Neural cell (in vitro differentiated cells): ENCODE data around the gene ZFR. TPM values are rescaled to one million over a fixed set of nuclear protein-coding genes. Genes with fewer than 3 reads are reported as not detected.

ENCODE experiments used
- H2AFZ ChIP-seq: fragments of 200-600, 300-800 bp; sonication (generic), shearing (Covaris generic); 2 replicates; pipeline ENCODE4 v1.6.0; 2014; ENCODE audit warnings: low read depth, mild to moderate bottlenecking, antibody characterized with exemption, low read length, moderate library complexity
- H3F3A ChIP-seq: fragments of 200-600 bp; shearing (Covaris generic); 2 replicates; pipeline ENCODE4 v1.6.1; 2016; ENCODE audit warnings: mild to moderate bottlenecking, moderate library complexity, mixed read lengths, antibody characterized with exemption, low read length; ENCODE audit not compliant: insufficient read depth, poor library complexity, severe bottlenecking
- H3K27ac ChIP-seq: fragments of 200-600, 300-800 bp; sonication (generic), shearing (Covaris generic); 2 replicates; pipeline ENCODE4 v1.5.1; 2014; ENCODE audit warnings: mild to moderate bottlenecking, low read length, moderate library complexity
- H3K27me3 ChIP-seq: fragments of 300-800, 200-600 bp; sonication (generic), shearing (Covaris generic); 2 replicates; pipeline ENCODE4 v1.6.0; 2014; ENCODE audit warnings: mild to moderate bottlenecking, low read depth, low read length, moderate library complexity; ENCODE audit not compliant: insufficient read depth
- H3K36me3 ChIP-seq: fragments of 300-800, 200-600 bp; sonication (generic), shearing (Covaris generic); 2 replicates; pipeline ENCODE4 v1.5.1; 2014; ENCODE audit warnings: mild to moderate bottlenecking, antibody characterized with exemption, low read length, moderate library complexity; ENCODE audit not compliant: insufficient read depth
- H3K4me2 ChIP-seq: fragments of 300-800, 200-600 bp; sonication (generic), shearing (Covaris generic); 2 replicates; pipeline ENCODE4 v1.6.0; 2014; ENCODE audit warnings: mild to moderate bottlenecking, low read length
- H3K4me3 ChIP-seq: fragments of 300-800, 200-600 bp; sonication (generic), shearing (Covaris generic); 2 replicates; pipeline ENCODE4 v1.5.1; 2014; ENCODE audit warnings: mild to moderate bottlenecking, low read length, moderate library complexity
- H3K79me2 ChIP-seq: fragments of 200-600 bp; shearing (Covaris generic); replicated peaks from 2 replicates; pipeline ENCODE4 v1.6.0; 2014; ENCODE audit warnings: mild to moderate bottlenecking, low read length, moderate library complexity; ENCODE audit not compliant: insufficient read depth
- H3K9ac ChIP-seq: fragments of 300-800, 200-600 bp; sonication (generic), shearing (Covaris generic); 2 replicates; pipeline ENCODE4 v1.6.1; 2016; ENCODE audit warnings: mild to moderate bottlenecking, low read length, mixed read lengths
- H3K9me2 ChIP-seq: fragments of 200-600 bp; shearing (Covaris generic); 2 replicates; pipeline ENCODE4 v1.6.1; 2016; ENCODE audit warnings: mild to moderate bottlenecking, low read length, mixed read lengths; ENCODE audit not compliant: insufficient read depth
- H3K9me3 ChIP-seq: fragments of 200-600, 300-800 bp; sonication (generic), shearing (Covaris generic); 2 replicates; pipeline ENCODE4 v1.6.1; 2016; ENCODE audit warnings: mild to moderate bottlenecking, mixed run types, low read length, moderate library complexity, mixed read lengths
- H4K20me1 ChIP-seq: fragments of 200-600 bp; shearing (Covaris generic); 2 replicates; pipeline ENCODE4 v1.6.1; 2016; ENCODE audit warnings: mild to moderate bottlenecking, mixed run types; ENCODE audit not compliant: insufficient read depth
- CTCF ChIP-seq: fragments of 450-650 bp; IDR thresholded peaks from 2 replicates; pipeline ENCODE4 v1.5.1; 2014; ENCODE audit warnings: antibody characterized with exemption, mild to moderate bottlenecking, moderate library complexity; ENCODE audit not compliant: poor library complexity, severe bottlenecking
- EP300 ChIP-seq: fragments of 450-650 bp; conservative IDR thresholded peaks from 2 replicates; pipeline ENCODE4 v1.6.1; 2014; ENCODE audit warnings: antibody characterized with exemption, mild to moderate bottlenecking, moderate library complexity; ENCODE audit not compliant: poor library complexity, severe bottlenecking
- EZH2 ChIP-seq: fragments of 200-600, 300-800 bp; shearing (Covaris generic), sonication (generic); IDR thresholded peaks from 2 replicates; pipeline ENCODE4 v1.6.1; 2014; ENCODE audit warnings: antibody characterized with exemption, low read length, borderline replicate concordance, mild to moderate bottlenecking; ENCODE audit not compliant: insufficient read depth, poor library complexity, severe bottlenecking
- MXI1 ChIP-seq: fragments of 450-650 bp; conservative IDR thresholded peaks from 2 replicates; pipeline ENCODE4 v1.6.1; 2014; ENCODE audit warnings: antibody characterized with exemption, mild to moderate bottlenecking; ENCODE audit not compliant: poor library complexity, severe bottlenecking
- POLR2AphosphoS5 ChIP-seq: IDR thresholded peaks from 2 replicates; pipeline ENCODE4 v1.6.1; 2012
- RAD21 ChIP-seq: fragments of 450-650 bp; conservative IDR thresholded peaks from 2 replicates; pipeline ENCODE4 v1.6.1; 2014; ENCODE audit warnings: antibody characterized with exemption, mild to moderate bottlenecking, moderate library complexity
- REST ChIP-seq: IDR thresholded peaks from 2 replicates; pipeline ENCODE4 v1.6.1; 2012; ENCODE audit warnings: borderline replicate concordance
- SMC3 ChIP-seq: fragments of 450-650 bp; conservative IDR thresholded peaks from 2 replicates; pipeline ENCODE4 v1.6.1; 2014; ENCODE audit warnings: antibody characterized with exemption, mild to moderate bottlenecking, moderate library complexity; ENCODE audit not compliant: poor library complexity
- TAF1 ChIP-seq: IDR thresholded peaks from 2 replicates; pipeline ENCODE4 v1.6.1; 2012; ENCODE audit warnings: low read depth
- polyA plus RNA-seq: library from polyadenylated mRNA; depleted of rRNA; stranded (reverse); fragments of >200 nt; gene quantifications from 2 replicates; pipeline ENCODE4 v1.2.3, GENCODE V29; 2014

The ZFR gene
- polyA plus RNA-seq, 1 donor from 2014 or later = 141 TPM

- no peak overlapping the region for H3K4me3 ChIP-seq
- H3K9me2 ChIP-seq = no peaks in the 10 kb centered on the region
- H3K9me3 ChIP-seq = no peaks in the 10 kb centered on the region
- H2AFZ ChIP-seq = no peak overlapping the region
- H4K20me1 ChIP-seq = no peaks in the 10 kb centered on the region
- H3K36me3 ChIP-seq = no peaks in the 10 kb centered on the region
- no peak overlapping the region for H3K4me2 ChIP-seq
- no peak overlapping the region for H3K9ac ChIP-seq
- no peak overlapping the region for H3K27ac ChIP-seq
- H3K27me3 ChIP-seq = no peaks in the 10 kb centered on the region
- H3F3A ChIP-seq = no peaks in the 10 kb centered on the region
- H3K79me2 ChIP-seq = no peaks in the 10 kb centered on the region
- no peak for TF ChIP-seq EZH2
- TF ChIP-seq EP300 = no peak
- no peak for TF ChIP-seq TAF1
- TF ChIP-seq REST = no peak
- no peak for TF ChIP-seq MXI1
- TF ChIP-seq POLR2AphosphoS5 = no peak
- TF ChIP-seq CTCF = no peak
- no peak for TF ChIP-seq SMC3
- no peak for TF ChIP-seq RAD21
Measured at GRCh38 chr5:32326216-32326772, 118.2 kb downstream of the ZFR start.

GRCh38 chr5:32325616-32326015 is 118.9 kb downstream of the ZFR start:
- H3K4me3 ChIP-seq = no peak overlapping the region
- no peak overlapping the region for H3K9ac ChIP-seq
- no peak overlapping the region for H2AFZ ChIP-seq
- no peaks in the 10 kb centered on the region for H3F3A ChIP-seq
- TF ChIP-seq EP300 (no peak), SMC3 (no peak), TAF1 (no peak), RAD21 (no peak), POLR2AphosphoS5 (no peak), MXI1 (no peak), CTCF (no peak), REST (no peak), EZH2 (no peak)
- H3K9me2 ChIP-seq = no peaks in the 10 kb centered on the region
- no peak overlapping the region for H3K4me2 ChIP-seq
- no peaks in the 10 kb centered on the region for H4K20me1 ChIP-seq
- no peaks in the 10 kb centered on the region for H3K27me3 ChIP-seq
- no peak overlapping the region for H3K27ac ChIP-seq
- no peaks in the 10 kb centered on the region for H3K79me2 ChIP-seq
- no peaks in the 10 kb centered on the region for H3K9me3 ChIP-seq
- H3K36me3 ChIP-seq = no peaks in the 10 kb centered on the region
